ENCODE data around the gene NTN1. TPM values are rescaled to one million over a fixed set of nuclear protein-coding genes. Genes with fewer than 3 reads are reported as not detected.

The NTN1 gene
- total and polyA plus RNA-seq, 4 donors: 18.7 to 137 (median 60.1) TPM

DNA sequence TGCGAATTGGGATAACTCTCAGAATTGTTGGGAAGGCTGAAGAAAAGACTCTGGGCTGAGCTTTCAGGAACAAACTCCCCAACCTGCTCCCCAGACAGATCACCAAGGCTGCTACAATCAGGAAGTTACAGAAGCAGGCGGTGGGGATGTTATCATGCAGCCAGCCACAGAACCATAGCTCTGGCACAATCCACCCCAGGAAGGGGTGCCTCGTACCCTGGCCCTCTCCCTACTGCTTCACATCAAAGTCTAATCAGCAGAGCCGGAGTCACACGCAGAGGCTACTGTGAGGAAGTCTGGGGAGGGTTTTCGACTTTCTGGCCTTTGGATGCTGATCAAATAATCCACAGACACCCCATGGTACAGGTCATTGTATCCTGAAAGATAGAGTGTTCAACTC, 86.8 kb downstream of the NTN1 start:
- H3K27ac ChIP-seq (ENCODE audit: low read depth, low read length): no peak overlapping the region
- H3K36me3 ChIP-seq (ENCODE audit: control insufficient read depth, insufficient read depth, low read length): peaks cover 3% of the 10 kb centered on the region
- H3K27me3 ChIP-seq (ENCODE audit: control insufficient read depth, insufficient read depth, low read length): no peaks in the 10 kb centered on the region
- H3K4me3 ChIP-seq (ENCODE audit: low read depth, low read length): no peak overlapping the region
- H3K9me3 ChIP-seq (ENCODE audit: control insufficient read depth, insufficient read depth, low read length): no peaks in the 10 kb centered on the region
- 88% methylated on average over 1 of the region's 6 CpGs for WGBS (ENCODE audit: insufficient coverage)
- H3K4me1 ChIP-seq (ENCODE audit: control insufficient read depth, insufficient read depth, low read length): peaks cover 10% of the 10 kb centered on the region
- no peak for DNase-seq (ENCODE audit: low read depth in 4 of 6, low spot score in 6 of 6)

GRCh38 chr17:9109933-9110332, 88.6 kb downstream of the NTN1 start:
- peaks cover under 1% of the 10 kb centered on the region for H3K36me3 ChIP-seq (ENCODE audit: control insufficient read depth, insufficient read depth, low read length)
- H3K9me3 ChIP-seq (ENCODE audit: control insufficient read depth, insufficient read depth, low read length): no peaks in the 10 kb centered on the region
- peak in 1 of 6 donors; percentile 24 for DNase-seq (ENCODE audit: low read depth in 4 of 6, low spot score in 6 of 6)
- H3K4me3 ChIP-seq (ENCODE audit: low read depth, low read length): no peak overlapping the region
- H3K4me1 ChIP-seq (ENCODE audit: control insufficient read depth, insufficient read depth, low read length): peaks cover 8% of the 10 kb centered on the region
- H3K27me3 ChIP-seq (ENCODE audit: control insufficient read depth, insufficient read depth, low read length): no peaks in the 10 kb centered on the region
- H3K27ac ChIP-seq (ENCODE audit: low read depth, low read length): no peak overlapping the region
- WGBS (ENCODE audit: insufficient coverage): 33% methylated on average over 1 of the region's 4 CpGs

- Histone ChIP-seq H3K4me3 (ENCODE audit: low read depth, low read length) (no peak overlapping the region), H3K36me3 (ENCODE audit: control insufficient read depth, insufficient read depth, low read length) (no peaks in the 10 kb centered on the region), H3K27ac (ENCODE audit: low read depth, low read length) (no peak overlapping the region), H3K4me1 (ENCODE audit: control insufficient read depth, insufficient read depth, low read length) (peaks cover 11% of the 10 kb centered on the region), H3K9me3 (ENCODE audit: control insufficient read depth, insufficient read depth, low read length) (no peaks in the 10 kb centered on the region), H3K27me3 (ENCODE audit: control insufficient read depth, insufficient read depth, low read length) (no peaks in the 10 kb centered on the region)
- 88% methylated on average over 5 of the region's 7 CpGs for WGBS (ENCODE audit: insufficient coverage)
- DNase-seq (ENCODE audit: low read depth in 4 of 6, low spot score in 6 of 6): no peak
These were observed 89.2 kb downstream of the NTN1 start for GRCh38 chr17:9110501-9110900.

DNA sequence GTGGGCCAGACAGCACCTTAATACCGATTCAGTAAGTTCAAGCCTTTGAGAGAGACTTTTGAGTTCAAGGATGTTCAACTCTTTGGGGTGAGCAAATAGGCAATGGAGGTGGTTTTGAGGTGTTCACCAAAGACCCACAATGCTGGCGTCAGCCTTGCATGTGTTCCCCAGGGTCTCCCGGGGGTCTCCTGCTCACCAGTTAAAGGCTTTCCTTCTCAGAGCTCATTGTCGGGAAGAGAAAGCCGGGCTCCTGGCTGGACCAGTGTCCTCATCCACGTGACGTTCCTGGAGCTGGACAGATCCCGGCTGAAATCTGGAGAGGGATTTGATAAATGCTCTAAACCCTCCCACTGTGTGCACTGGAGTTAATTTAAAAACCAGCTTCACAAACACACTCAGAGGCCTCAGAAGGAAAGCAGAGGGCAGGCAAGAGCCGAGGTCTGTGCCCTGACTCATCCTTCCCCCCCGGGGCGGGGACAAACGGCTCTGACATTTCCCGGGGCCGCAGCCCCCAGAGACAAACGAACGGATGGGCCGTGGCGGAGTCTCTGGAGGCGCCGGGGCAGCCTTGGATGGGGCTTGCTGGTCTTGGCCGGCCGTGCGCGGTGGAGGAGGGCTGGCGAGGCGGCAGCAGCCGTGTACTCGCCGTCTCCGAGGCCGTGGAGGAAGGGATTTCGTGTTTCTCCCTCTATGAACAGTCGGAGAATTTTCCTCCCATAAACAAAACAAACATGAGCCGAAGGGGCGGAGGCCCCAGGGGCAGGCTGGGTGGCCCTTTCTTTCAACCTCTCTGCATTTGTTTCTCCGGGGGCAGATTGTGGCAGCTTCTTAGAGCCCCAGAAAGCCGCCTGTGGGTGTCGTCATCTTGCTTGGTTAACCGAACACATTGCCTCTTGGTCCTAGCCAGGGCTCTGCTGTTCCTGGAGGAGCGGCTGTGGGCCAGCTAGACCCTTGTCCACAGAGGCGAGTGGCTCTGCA, 94.2 kb downstream of the NTN1 start:
- Histone ChIP-seq H3K4me3 (ENCODE audit: low read depth, low read length) (peak overlapping the region; percentile 24), H3K36me3 (ENCODE audit: control insufficient read depth, insufficient read depth, low read length) (no peaks in the 10 kb centered on the region), H3K27ac (ENCODE audit: low read depth, low read length) (peak overlapping the region; percentile 79), H3K9me3 (ENCODE audit: control insufficient read depth, insufficient read depth, low read length) (no peaks in the 10 kb centered on the region), H3K27me3 (ENCODE audit: control insufficient read depth, insufficient read depth, low read length) (no peaks in the 10 kb centered on the region), H3K4me1 (ENCODE audit: control insufficient read depth, insufficient read depth, low read length) (peaks cover 27% of the 10 kb centered on the region)
- DNase-seq (ENCODE audit: low read depth in 4 of 6, low spot score in 6 of 6): peak in 5 of 6 donors; percentile 15 to 78 (median 45)
- 16% methylated on average over 36 of the region's 41 CpGs for WGBS (ENCODE audit: insufficient coverage)

DNA sequence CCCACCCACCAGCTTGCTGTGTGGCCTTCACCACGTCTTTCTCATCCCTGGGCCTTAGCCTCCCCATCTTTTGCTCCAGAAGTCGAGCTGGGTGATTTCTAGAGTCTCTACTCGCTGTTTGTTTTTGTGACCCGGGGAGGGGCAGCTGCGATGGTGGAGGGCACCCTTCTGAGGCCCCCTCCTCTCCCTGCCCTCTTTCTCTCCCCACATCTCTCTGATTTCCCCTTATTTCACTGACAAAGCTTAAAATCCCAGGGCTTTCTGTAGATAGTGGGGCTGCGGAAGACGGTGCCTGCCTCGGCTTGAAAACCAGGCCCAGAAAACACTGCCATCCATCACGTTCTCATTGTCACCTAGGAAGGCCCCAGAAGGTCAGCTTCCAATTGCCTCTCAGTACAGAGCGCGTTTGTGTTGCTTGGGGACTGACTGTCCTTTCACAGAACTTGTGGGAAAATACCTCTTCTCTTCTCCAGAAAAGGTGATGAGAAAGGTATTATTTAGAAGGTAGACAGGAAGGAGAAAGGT, 95.1 kb downstream of the NTN1 start:
- Histone ChIP-seq H3K4me1 (ENCODE audit: control insufficient read depth, insufficient read depth, low read length) (peaks cover 27% of the 10 kb centered on the region), H3K9me3 (ENCODE audit: control insufficient read depth, insufficient read depth, low read length) (no peaks in the 10 kb centered on the region), H3K36me3 (ENCODE audit: control insufficient read depth, insufficient read depth, low read length) (no peaks in the 10 kb centered on the region), H3K27me3 (ENCODE audit: control insufficient read depth, insufficient read depth, low read length) (no peaks in the 10 kb centered on the region), H3K27ac (ENCODE audit: low read depth, low read length) (no peak overlapping the region), H3K4me3 (ENCODE audit: low read depth, low read length) (no peak overlapping the region)
- peak in 1 of 6 donors; percentile 77 for DNase-seq (ENCODE audit: low read depth in 4 of 6, low spot score in 6 of 6)
- WGBS (ENCODE audit: insufficient coverage): 47% methylated on average over 4 of the region's 11 CpGs

DNA sequence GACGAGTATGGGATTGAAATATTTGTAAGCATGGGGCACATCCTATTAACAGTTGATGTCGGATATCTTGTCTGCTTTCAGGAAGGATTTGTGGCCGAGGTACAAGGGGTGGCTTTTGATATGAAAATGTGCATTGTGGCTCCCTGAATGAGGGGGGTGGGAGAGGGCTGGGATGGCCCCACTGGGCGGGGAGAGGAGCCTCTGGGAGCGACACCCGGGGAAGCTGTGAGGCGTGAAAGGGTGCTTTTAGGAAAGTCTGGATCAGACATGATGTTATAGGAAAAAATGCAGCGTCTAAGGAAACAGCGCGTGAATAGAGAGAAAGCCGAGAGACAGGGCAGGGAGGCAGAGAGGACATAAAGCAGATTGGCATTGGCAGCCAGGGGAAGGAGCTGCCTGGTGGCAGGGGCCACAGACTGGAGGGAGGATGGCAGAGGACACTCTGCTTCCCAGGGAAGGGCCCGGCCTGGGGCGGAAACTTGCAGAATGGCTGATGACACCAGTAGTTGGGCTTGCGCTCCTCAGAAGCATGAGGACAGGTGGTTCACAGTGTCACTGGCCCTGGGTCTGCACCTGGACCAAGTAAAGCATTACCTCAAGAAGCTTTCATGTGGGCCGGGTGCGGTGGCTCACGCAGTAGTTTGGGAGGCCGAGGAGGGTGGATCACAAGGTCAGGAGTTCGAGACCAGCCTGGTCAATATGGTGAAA, 95.7 kb downstream of the NTN1 start:
- H3K4me3 ChIP-seq (ENCODE audit: low read depth, low read length): no peak overlapping the region
- peak in 1 of 6 donors; percentile 49 for DNase-seq (ENCODE audit: low read depth in 4 of 6, low spot score in 6 of 6)
- H3K36me3 ChIP-seq (ENCODE audit: control insufficient read depth, insufficient read depth, low read length): no peaks in the 10 kb centered on the region
- peaks cover 27% of the 10 kb centered on the region for H3K4me1 ChIP-seq (ENCODE audit: control insufficient read depth, insufficient read depth, low read length)
- no peak overlapping the region for H3K27ac ChIP-seq (ENCODE audit: low read depth, low read length)
- no peaks in the 10 kb centered on the region for H3K9me3 ChIP-seq (ENCODE audit: control insufficient read depth, insufficient read depth, low read length)
- H3K27me3 ChIP-seq (ENCODE audit: control insufficient read depth, insufficient read depth, low read length): no peaks in the 10 kb centered on the region
- WGBS (ENCODE audit: insufficient coverage): 60% methylated on average over 19 of the region's 19 CpGs

- DNase-seq (ENCODE audit: low read depth in 4 of 6, low spot score in 6 of 6): no peak
- H3K27me3 ChIP-seq (ENCODE audit: control insufficient read depth, insufficient read depth, low read length): no peaks in the 10 kb centered on the region
- H3K36me3 ChIP-seq (ENCODE audit: control insufficient read depth, insufficient read depth, low read length): no peaks in the 10 kb centered on the region
- H3K4me1 ChIP-seq (ENCODE audit: control insufficient read depth, insufficient read depth, low read length): peaks cover 25% of the 10 kb centered on the region
- 46% methylated on average over 4 of the region's 5 CpGs for WGBS (ENCODE audit: insufficient coverage)
- H3K4me3 ChIP-seq (ENCODE audit: low read depth, low read length): no peak overlapping the region
- no peak overlapping the region for H3K27ac ChIP-seq (ENCODE audit: low read depth, low read length)
- no peaks in the 10 kb centered on the region for H3K9me3 ChIP-seq (ENCODE audit: control insufficient read depth, insufficient read depth, low read length)
These were observed 99.2 kb downstream of the NTN1 start for GRCh38 chr17:9120471-9120870.

GRCh38 chr17:9121186-9121820, 100.0 kb downstream of the NTN1 start:
- H3K9me3 ChIP-seq (ENCODE audit: control insufficient read depth, insufficient read depth, low read length): no peaks in the 10 kb centered on the region
- 78% methylated on average over 11 of the region's 15 CpGs for WGBS (ENCODE audit: insufficient coverage)
- no peak for DNase-seq (ENCODE audit: low read depth in 4 of 6, low spot score in 6 of 6)

More at GRCh38 chr17:9121186-9121820, 100.0 kb downstream of the NTN1 start:
- Histone ChIP-seq H3K36me3 (ENCODE audit: control insufficient read depth, insufficient read depth, low read length) (no peaks in the 10 kb centered on the region), H3K27me3 (ENCODE audit: control insufficient read depth, insufficient read depth, low read length) (no peaks in the 10 kb centered on the region), H3K27ac (ENCODE audit: low read depth, low read length) (no peak overlapping the region), H3K4me3 (ENCODE audit: low read depth, low read length) (no peak overlapping the region), H3K4me1 (ENCODE audit: control insufficient read depth, insufficient read depth, low read length) (peaks cover 17% of the 10 kb centered on the region)
